OCI-LY7 (cell line): Measurements from ENCODE around the gene IFI6. TPM values are rescaled to one million over a fixed set of nuclear protein-coding genes. Genes with fewer than 3 reads are reported as not detected.

Source experiments
- BruUV-seq: library from RNA; stranded (reverse); fragments of 400-500 nt; replicated peaks from 2 replicates; lab custom pipeline; 2021; lab: Mats Ljungman, UMichigan
- CTCF ChIA-PET: fragments of 300-600 bp; sonication (Branson Sonifier 250); formaldehyde crosslinking; loops from one replicate; lab custom pipeline; 2022; ENCODE audit warnings: antibody characterized with exemption; ENCODE audit not compliant: unreplicated experiment; lab: Charles Lee
- POLR2A ChIA-PET: fragments of 300-600 bp; sonication (Branson Sonifier 250); formaldehyde crosslinking; loops from one replicate; lab custom pipeline; 2022; ENCODE audit warnings: antibody characterized with exemption; lab: Charles Lee
- DNase-seq: peaks from one replicate; pipeline ENCODE4 v3.0.0-alpha.2; 2015; ENCODE audit warnings: low spot score
- H2AFZ ChIP-seq: fragments of 200-600 bp; sonication (generic), shearing (Covaris generic); 2 replicates; pipeline ENCODE4 v1.6.1; 2014; ENCODE audit warnings: mild to moderate bottlenecking, antibody characterized with exemption, low read length, moderate library complexity
- H3K27ac ChIP-seq: fragments of 200-600 bp; sonication (generic); 2 replicates; pipeline ENCODE4 v1.5.1; 2014; ENCODE audit warnings: mixed run types, low read depth, mild to moderate bottlenecking, moderate library complexity, low read length, inconsistent platforms; ENCODE audit not compliant: poor library complexity, severe bottlenecking
- H3K36me3 ChIP-seq: fragments of 200-600 bp; sonication (generic); 2 replicates; pipeline ENCODE4 v1.6.1; 2014; ENCODE audit warnings: mild to moderate bottlenecking, antibody characterized with exemption, low read length, moderate library complexity, mixed read lengths; ENCODE audit not compliant: insufficient read depth
- H3K4me1 ChIP-seq: fragments of 200-600 bp; sonication (generic); 2 replicates; pipeline ENCODE4 v1.5.1; 2014; ENCODE audit warnings: mild to moderate bottlenecking, low read length; ENCODE audit not compliant: insufficient read depth, poor library complexity, severe bottlenecking
- H3K4me2 ChIP-seq: fragments of 200-600 bp; sonication (generic); 2 replicates; pipeline ENCODE4 v1.6.1; 2014; ENCODE audit warnings: mild to moderate bottlenecking, low read length
- H3K4me3 ChIP-seq: fragments of 200-600 bp; sonication (generic); 2 replicates; pipeline ENCODE4 v1.5.1; 2014; ENCODE audit warnings: mild to moderate bottlenecking, low read depth, low read length; ENCODE audit not compliant: poor library complexity, severe bottlenecking
- H3K79me2 ChIP-seq: fragments of 200-600 bp; sonication (generic); 2 replicates; pipeline ENCODE4 v1.6.1; 2016; ENCODE audit warnings: low read depth, mild to moderate bottlenecking, low read length, moderate library complexity, mixed read lengths; ENCODE audit not compliant: insufficient read depth
- H3K9me2 ChIP-seq: fragments of 200-600 bp; sonication (generic); 2 replicates; pipeline ENCODE4 v1.6.1; 2016; ENCODE audit warnings: mild to moderate bottlenecking, low read length, mixed read lengths; ENCODE audit not compliant: insufficient read depth
- H3K9me3 ChIP-seq: fragments of 200-600 bp; sonication (generic); 2 replicates; pipeline ENCODE4 v1.6.1; 2014; ENCODE audit warnings: mild to moderate bottlenecking, mixed run types, low read length, mixed read lengths
- H4K20me1 ChIP-seq: fragments of 200-600 bp; sonication (generic); 2 replicates; pipeline ENCODE4 v1.6.1; 2014; ENCODE audit warnings: mild to moderate bottlenecking, antibody characterized with exemption, low read length, moderate library complexity, mixed read lengths; ENCODE audit not compliant: insufficient read depth
- CTCF ChIP-seq: fragments of 200-600 bp; sonication (generic); conservative IDR thresholded peaks from 2 replicates; pipeline ENCODE4 v1.5.1; 2014; ENCODE audit warnings: mild to moderate bottlenecking, antibody characterized with exemption, low read length, moderate library complexity, mixed read lengths
- EZH2phosphoT487 ChIP-seq: fragments of 200-600 bp; sonication (generic); IDR thresholded peaks from 2 replicates; pipeline ENCODE4 v1.6.1; 2018; ENCODE audit warnings: low read depth, borderline replicate concordance, mild to moderate bottlenecking, mixed run types, antibody characterized with exemption, low read length, moderate library complexity, mixed read lengths
- intact Hi-C: fragments of 100-400 bp; cut with micrococcal nuclease; formaldehyde crosslinking; loops from one replicate; pipeline ENCODE4 v1.10.0; 2022; ENCODE audit not compliant: unreplicated experiment
- total RNA-seq, 2 experiments: library from RNA; depleted of rRNA in 1 of 2; stranded (reverse); fragments of >200 nt in 1 of 2; shearing (Covaris generic) in 1 of 2; gene quantifications; 2 replicates each; pipeline ENCODE4 v1.2.3, GENCODE V29; 2014 to 2022

IFI6 gene
- total RNA-seq, 2 experiments from 2014 or later: 6.0 to 7.7 TPM

GRCh38 chr1:27716262-27716895 lies 44.4 kb upstream of the IFI6 start:
- POLR2A ChIA-PET: interaction anchor here (0.7 kb wide), 1 partner anchor 105 kb away, joined by 4 read pairs; no protein-coding TSS in a partner anchor
- Histone ChIP-seq H3K4me1 (no peaks in the 10 kb centered on the region), H3K9me3 (0 out of 2 replicates have a peak, but pooled peaks cover 6% of the 10 kb centered on the region), H3K27ac (no peak overlapping the region), H3K79me2 (no peaks in the 10 kb centered on the region), H3K36me3 (no peaks in the 10 kb centered on the region), H3K4me2 (no peak overlapping the region), H3K4me3 (no peak overlapping the region), H3K9me2 (no peaks in the 10 kb centered on the region), H4K20me1 (no peaks in the 10 kb centered on the region), H2AFZ (no peak overlapping the region)
- intact Hi-C loops: no loop called here
- DNase-seq: no peak
- no peak for TF ChIP-seq EZH2phosphoT487
- TF ChIP-seq CTCF: no peak
- CTCF ChIA-PET: interaction anchor here (0.5 kb wide), 1 partner anchor 110 kb away, joined by 5 read pairs; no protein-coding TSS in a partner anchor
- BruUV-seq: no TSS peak

GRCh38 chr1:27713869-27714513 lies 42.0 kb upstream of the IFI6 start:
- H3K79me2 ChIP-seq: no peaks in the 10 kb centered on the region
- no peak for TF ChIP-seq EZH2phosphoT487
- TF ChIP-seq CTCF: no peak
- H3K36me3 ChIP-seq: no peaks in the 10 kb centered on the region
- POLR2A ChIA-PET: no interaction called here
- H3K4me1 ChIP-seq: no peaks in the 10 kb centered on the region
- no peak for DNase-seq
- H3K9me2 ChIP-seq: no peaks in the 10 kb centered on the region
- no peaks in the 10 kb centered on the region for H4K20me1 ChIP-seq
- BruUV-seq: no TSS peak
- no peak overlapping the region for H3K4me2 ChIP-seq
- no peak overlapping the region for H3K4me3 ChIP-seq
- H2AFZ ChIP-seq: no peak overlapping the region
- no peak overlapping the region for H3K27ac ChIP-seq
- intact Hi-C loops: no loop called here
- H3K9me3 ChIP-seq: 0 out of 2 replicates have a peak, but pooled peaks cover 6% of the 10 kb centered on the region
- CTCF ChIA-PET: no interaction called here
